Effector memory CD8-positive, alpha-beta T cell (primary cell): ENCODE measurements around the gene PTPRT.

Experiments
- ATAC-seq: fragments of 150-1000 bp; cut with Tn5 transposase; replicated peaks from 2 replicates; pipeline ENCODE4 v1.10.0; 2021; ENCODE audit warnings: mild to moderate bottlenecking, moderate library complexity
- DNase-seq, 3 experiments: peaks; one replicate each; pipeline ENCODE4 v3.0.0; 2021
- H3K27ac Mint-ChIP-seq, 2 donors: one replicate each; pipeline ENCODE4 v1.8.0; 2022; ENCODE audit warnings: mild to moderate bottlenecking in 2 of 2, mixed read lengths in 2 of 2, moderate library complexity in 2 of 2
- H3K27me3 Mint-ChIP-seq, 2 donors: one replicate each; pipeline ENCODE4 v1.8.0; 2022; ENCODE audit warnings: mixed read lengths in 2 of 2
- H3K36me3 Mint-ChIP-seq: one replicate; pipeline ENCODE4 v1.8.0; 2022; ENCODE audit warnings: mild to moderate bottlenecking, moderate library complexity, mixed read lengths; ENCODE audit not compliant: insufficient read depth
- H3K4me1 Mint-ChIP-seq, 2 donors: one replicate each; pipeline ENCODE4 v1.8.0; 2022; ENCODE audit warnings: low read depth in 2 of 2, mixed read lengths in 2 of 2
- H3K4me3 Mint-ChIP-seq, 2 donors: one replicate each; pipeline ENCODE4 v1.8.0; 2022; ENCODE audit warnings: mild to moderate bottlenecking in 2 of 2, mixed read lengths in 2 of 2, moderate library complexity in 2 of 2
- H3K9me3 Mint-ChIP-seq, 2 donors: one replicate each; pipeline ENCODE4 v1.8.0; 2022; ENCODE audit warnings: mixed read lengths in 2 of 2

Gene PTPRT

GRCh38 chr20:42483730-42484303, 705.9 kb downstream of the PTPRT start:
- DNase-seq: no peak
- peaks cover 1 to 9% of the 10 kb centered on the region in 2 donors for H3K9me3 Mint-ChIP-seq
- H3K27ac Mint-ChIP-seq: no peak overlapping the region
- ATAC-seq: no peak
- no peaks in the 10 kb centered on the region for H3K36me3 Mint-ChIP-seq
- H3K4me3 Mint-ChIP-seq: no peak overlapping the region
- no peaks in the 10 kb centered on the region for H3K27me3 Mint-ChIP-seq
- H3K4me1 Mint-ChIP-seq: no peaks in the 10 kb centered on the region

GRCh38 chr20:42482808-42483207, 706.9 kb downstream of the PTPRT start:
- H3K4me3 Mint-ChIP-seq: no peak overlapping the region
- H3K36me3 Mint-ChIP-seq: no peaks in the 10 kb centered on the region
- no peaks in the 10 kb centered on the region for H3K27me3 Mint-ChIP-seq
- H3K27ac Mint-ChIP-seq: no peak overlapping the region
- DNase-seq (no peak), ATAC-seq (no peak)
- H3K4me1 Mint-ChIP-seq: no peaks in the 10 kb centered on the region
- peaks cover 8 to 11% of the 10 kb centered on the region in 2 donors for H3K9me3 Mint-ChIP-seq

- H3K36me3 Mint-ChIP-seq: no peaks in the 10 kb centered on the region
- H3K4me3 Mint-ChIP-seq: no peak overlapping the region
- H3K9me3 Mint-ChIP-seq: peaks cover 10 to 20% of the 10 kb centered on the region in 2 donors
- H3K27me3 Mint-ChIP-seq: no peaks in the 10 kb centered on the region
- ATAC-seq: no peak
- no peak overlapping the region for H3K27ac Mint-ChIP-seq
- H3K4me1 Mint-ChIP-seq: no peaks in the 10 kb centered on the region
- DNase-seq: no peak
Measured at GRCh38 chr20:42475773-42476172, 713.9 kb downstream of the PTPRT start.

- no peaks in the 10 kb centered on the region for H3K27me3 Mint-ChIP-seq
- no peak overlapping the region for H3K27ac Mint-ChIP-seq
- H3K4me3 Mint-ChIP-seq: no peak overlapping the region
- H3K9me3 Mint-ChIP-seq: peaks cover 14 to 28% of the 10 kb centered on the region in 2 donors
- H3K36me3 Mint-ChIP-seq: no peaks in the 10 kb centered on the region
- no peaks in the 10 kb centered on the region for H3K4me1 Mint-ChIP-seq
- no peak for DNase-seq
- no peak for ATAC-seq
Measured at GRCh38 chr20:42474646-42475045, 715.1 kb downstream of the PTPRT start.

GRCh38 chr20:42472198-42472597, 717.5 kb downstream of the PTPRT start:
- DNase-seq: no peak
- Mint-ChIP-seq H3K4me1 (no peaks in the 10 kb centered on the region), H3K27ac (no peak overlapping the region), H3K27me3 (no peaks in the 10 kb centered on the region), H3K36me3 (no peaks in the 10 kb centered on the region), H3K4me3 (no peak overlapping the region), H3K9me3 (peaks cover 13 to 20% of the 10 kb centered on the region in 2 donors)
- ATAC-seq: no peak

- H3K4me1 Mint-ChIP-seq: no peaks in the 10 kb centered on the region
Measured at GRCh38 chr20:42461965-42462593, 727.6 kb downstream of the PTPRT start.

GRCh38 chr20:42461291-42461690, 728.4 kb downstream of the PTPRT start:
- no peak overlapping the region for H3K4me3 Mint-ChIP-seq
- DNase-seq (no peak), ATAC-seq (no peak)
- H3K9me3 Mint-ChIP-seq: peaks cover 10 to 13% of the 10 kb centered on the region in 2 donors
- no peaks in the 10 kb centered on the region for H3K4me1 Mint-ChIP-seq
- H3K27me3 Mint-ChIP-seq: no peaks in the 10 kb centered on the region
- no peaks in the 10 kb centered on the region for H3K36me3 Mint-ChIP-seq
- H3K27ac Mint-ChIP-seq: no peak overlapping the region

More at GRCh38 chr20:42461965-42462593, 727.6 kb downstream of the PTPRT start:
- Mint-ChIP-seq H3K4me3 (no peak overlapping the region), H3K27me3 (no peaks in the 10 kb centered on the region), H3K27ac (no peak overlapping the region), H3K9me3 (peaks cover 10 to 13% of the 10 kb centered on the region in 2 donors), H3K36me3 (no peaks in the 10 kb centered on the region)
- DNase-seq (no peak), ATAC-seq (no peak)

GRCh38 chr20:42447270-42447669, 742.4 kb downstream of the PTPRT start:
- peaks cover 12% of the 10 kb centered on the region in 2 donors for H3K9me3 Mint-ChIP-seq

GRCh38 chr20:42444799-42445198, 744.9 kb downstream of the PTPRT start:
- H3K4me1 Mint-ChIP-seq: no peaks in the 10 kb centered on the region

More at GRCh38 chr20:42447270-42447669, 742.4 kb downstream of the PTPRT start:
- Mint-ChIP-seq H3K27ac (no peak overlapping the region), H3K36me3 (no peaks in the 10 kb centered on the region), H3K27me3 (no peaks in the 10 kb centered on the region), H3K4me1 (no peaks in the 10 kb centered on the region), H3K4me3 (no peak overlapping the region)
- ATAC-seq (no peak), DNase-seq (no peak)

GRCh38 chr20:42443200-42443599, 746.5 kb downstream of the PTPRT start:
- DNase-seq: no peak
- no peak for ATAC-seq
- no peaks in the 10 kb centered on the region for H3K27me3 Mint-ChIP-seq
- no peaks in the 10 kb centered on the region for H3K36me3 Mint-ChIP-seq
- no peaks in the 10 kb centered on the region for H3K4me1 Mint-ChIP-seq
- no peak overlapping the region for H3K4me3 Mint-ChIP-seq
- peaks cover 0 to 10% of the 10 kb centered on the region in 2 donors for H3K9me3 Mint-ChIP-seq
- no peak overlapping the region for H3K27ac Mint-ChIP-seq

More at GRCh38 chr20:42444799-42445198, 744.9 kb downstream of the PTPRT start:
- H3K36me3 Mint-ChIP-seq: no peaks in the 10 kb centered on the region
- no peak for ATAC-seq
- no peak for DNase-seq
- no peaks in the 10 kb centered on the region for H3K27me3 Mint-ChIP-seq
- H3K27ac Mint-ChIP-seq: no peak overlapping the region
- peaks cover 0 to 10% of the 10 kb centered on the region in 2 donors for H3K9me3 Mint-ChIP-seq
- no peak overlapping the region for H3K4me3 Mint-ChIP-seq

GRCh38 chr20:42442716-42443115, 747.0 kb downstream of the PTPRT start:
- peaks cover 0 to 9% of the 10 kb centered on the region in 2 donors for H3K9me3 Mint-ChIP-seq
- no peak overlapping the region for H3K27ac Mint-ChIP-seq
- no peaks in the 10 kb centered on the region for H3K27me3 Mint-ChIP-seq
- ATAC-seq: no peak
- H3K4me3 Mint-ChIP-seq: no peak overlapping the region
- no peaks in the 10 kb centered on the region for H3K36me3 Mint-ChIP-seq
- no peaks in the 10 kb centered on the region for H3K4me1 Mint-ChIP-seq
- no peak for DNase-seq

- no peaks in the 10 kb centered on the region for H3K4me1 Mint-ChIP-seq
- ATAC-seq: no peak
Measured at GRCh38 chr20:42441864-42442331, 747.8 kb downstream of the PTPRT start.

GRCh38 chr20:42441196-42441863, 748.4 kb downstream of the PTPRT start:
- Mint-ChIP-seq H3K36me3 (no peaks in the 10 kb centered on the region), H3K27me3 (no peaks in the 10 kb centered on the region), H3K9me3 (peaks cover 0 to 9% of the 10 kb centered on the region in 2 donors)

More at GRCh38 chr20:42441864-42442331, 747.8 kb downstream of the PTPRT start:
- H3K27ac Mint-ChIP-seq: no peak overlapping the region
- no peaks in the 10 kb centered on the region for H3K36me3 Mint-ChIP-seq
- H3K27me3 Mint-ChIP-seq: no peaks in the 10 kb centered on the region
- DNase-seq: no peak
- no peak overlapping the region for H3K4me3 Mint-ChIP-seq
- peaks cover 0 to 9% of the 10 kb centered on the region in 2 donors for H3K9me3 Mint-ChIP-seq

GRCh38 chr20:42435230-42435629, 754.5 kb downstream of the PTPRT start:
- no peaks in the 10 kb centered on the region for H3K4me1 Mint-ChIP-seq
- no peaks in the 10 kb centered on the region for H3K36me3 Mint-ChIP-seq
- H3K4me3 Mint-ChIP-seq: no peak overlapping the region
- DNase-seq: no peak
- H3K27ac Mint-ChIP-seq: no peak overlapping the region
- no peaks in the 10 kb centered on the region for H3K27me3 Mint-ChIP-seq
- peaks cover 11 to 13% of the 10 kb centered on the region in 2 donors for H3K9me3 Mint-ChIP-seq
- ATAC-seq: no peak

More at GRCh38 chr20:42441196-42441863, 748.4 kb downstream of the PTPRT start:
- Mint-ChIP-seq H3K27ac (no peak overlapping the region), H3K4me3 (no peak overlapping the region), H3K4me1 (no peaks in the 10 kb centered on the region)
- ATAC-seq: no peak
- no peak for DNase-seq
